Activated CD4-positive, alpha-beta T cell treated with anti-CD3 and anti-CD28 coated beads, Interleukin-2, amount 50 U/mL, for 24 hours (primary cell): ENCODE results near the gene DUS3L.

Experiments used
- DNase-seq, 2 donors: peaks; one replicate each; pipeline ENCODE4 v3.0.0-alpha.2; 2020; ENCODE audit warnings: low read depth in 1 of 2, low spot score in 1 of 2

The DUS3L gene

GRCh38 chr19:5790559-5791520, at the start of gene DUS3L:
Gene DUS3L, minus strand, starts transcription at chr19:5791163. Its CDS starts 22 bp downstream, at chr19:5791141.
- DNase-seq = peak; percentile 93 to 95

GRCh38 chr19:5839065-5840017, 48.4 kb upstream of the DUS3L start, which contains the start of gene FUT6:
Gene FUT6, minus strand, starts transcription at chr19:5839702. Its CDS starts 7,135 bp downstream, at chr19:5832567.
- DNase-seq = no peak

- DNase-seq = no peak
These were observed 47.5 kb upstream of the DUS3L start for GRCh38 chr19:5838353-5839064.

GRCh38 chr19:5837761-5838352, 46.9 kb upstream of the DUS3L start:
- DNase-seq = no peak

GRCh38 chr19:5832527-5833216, 41.7 kb upstream of the DUS3L start:
- DNase-seq = no peak

GRCh38 chr19:5832061-5832460, 41.1 kb upstream of the DUS3L start:
- DNase-seq = no peak

GRCh38 chr19:5831159-5831558, 40.2 kb upstream of the DUS3L start:
- no peak for DNase-seq

- DNase-seq = no peak
These were observed 38.8 kb upstream of the DUS3L start for GRCh38 chr19:5829567-5830310.

GRCh38 chr19:5828661-5829566, 38.0 kb upstream of the DUS3L start:
- no peak for DNase-seq

GRCh38 chr19:5827891-5828660, 37.1 kb upstream of the DUS3L start:
- DNase-seq = peak; percentile 92 to 93

GRCh38 chr19:5827342-5827890, 36.5 kb upstream of the DUS3L start:
- DNase-seq = no peak

GRCh38 chr19:5826531-5827341, 35.8 kb upstream of the DUS3L start:
- no peak for DNase-seq

GRCh38 chr19:5825178-5825577, 34.2 kb upstream of the DUS3L start:
- no peak for DNase-seq

GRCh38 chr19:5824751-5825150, 33.8 kb upstream of the DUS3L start:
- no peak for DNase-seq

GRCh38 chr19:5823579-5824281, 32.8 kb upstream of the DUS3L start:
- DNase-seq = no peak
